IMR-90 (cell line): ENCODE results near the gene C3orf22. TPM values are rescaled to one million over a fixed set of nuclear protein-coding genes. Genes with fewer than 3 reads are reported as not detected.

Experiments used
- ATAC-seq: fragments of 200-7000 bp; cut with Tn5 transposase; 2 replicates; pipeline ENCODE4 v1.9.1; 2020; ENCODE audit warnings: low read depth, mild to moderate bottlenecking, moderate library complexity
- BruUV-seq: library from RNA; stranded (reverse); fragments of 400-500 nt; replicated peaks from 2 replicates; lab custom pipeline; 2021; lab: Mats Ljungman, UMichigan
- CTCF ChIA-PET: fragments of 300-600 bp; formaldehyde crosslinking; extraction: SDS; loops from one replicate; lab custom pipeline; 2021; ENCODE audit warnings: antibody characterized with exemption; lab: Yijun Ruan, JAX
- POLR2A ChIA-PET: fragments of 300-600 bp; sonication (Branson Sonifier 250); formaldehyde crosslinking; loops from one replicate; lab custom pipeline; 2022; ENCODE audit warnings: antibody characterized with exemption; ENCODE audit not compliant: unreplicated experiment; lab: Charles Lee
- DNase-seq: peaks from one replicate; pipeline ENCODE4 v3.0.0; 2013
- H2AFZ ChIP-seq: replicated peaks from 2 replicates; pipeline ENCODE3; 2013; ENCODE audit warnings: low read length, mild to moderate bottlenecking; ENCODE audit not compliant: poor library complexity
- H2AK5ac ChIP-seq: 2 replicates; pipeline ENCODE4 v1.6.1; 2013; ENCODE audit warnings: low read depth, low read length, inconsistent platforms
- H2AK9ac ChIP-seq: replicated peaks from 2 replicates; pipeline ENCODE3; 2013; ENCODE audit warnings: mild to moderate bottlenecking, low read depth, low read length, moderate library complexity; ENCODE audit not compliant: poor library complexity
- H2BK120ac ChIP-seq: 2 replicates; pipeline ENCODE4 v1.6.1; 2013; ENCODE audit warnings: low read depth, low read length, inconsistent platforms
- H2BK15ac ChIP-seq: 3 replicates; pipeline ENCODE4 v1.6.1; 2013; ENCODE audit warnings: low read depth, low read length, inconsistent platforms
- H2BK20ac ChIP-seq: 2 replicates; pipeline ENCODE4 v1.6.1; 2013; ENCODE audit warnings: low read depth, mild to moderate bottlenecking, inconsistent platforms, low read length, moderate library complexity
- H2BK5ac ChIP-seq: 2 replicates; pipeline ENCODE4 v1.6.1; 2013; ENCODE audit warnings: mild to moderate bottlenecking, low read depth, low read length, inconsistent platforms; ENCODE audit not compliant: poor library complexity, severe bottlenecking
- H3K14ac ChIP-seq: replicated peaks from 2 replicates; pipeline ENCODE4 v1.6.1; 2013; ENCODE audit warnings: low read depth, low read length, inconsistent platforms
- H3K18ac ChIP-seq: 2 replicates; pipeline ENCODE4 v1.6.1; 2013; ENCODE audit warnings: low read depth, low read length, control low read depth
- H3K23ac ChIP-seq: 2 replicates; pipeline ENCODE4 v1.6.1; 2013; ENCODE audit warnings: low read depth, low read length, inconsistent platforms
- H3K27ac ChIP-seq: 2 replicates; pipeline ENCODE4 v1.5.1; 2013; ENCODE audit warnings: mild to moderate bottlenecking, control low read depth, low read length; ENCODE audit not compliant: insufficient read depth
- H3K27me3 ChIP-seq: 2 replicates; pipeline ENCODE4 v1.6.1; 2013; ENCODE audit warnings: low read length; ENCODE audit not compliant: control insufficient read depth, insufficient read depth
- H3K36me3 ChIP-seq: 2 replicates; pipeline ENCODE4 v1.6.1; 2013; ENCODE audit warnings: low read length, mixed read lengths; ENCODE audit not compliant: control insufficient read depth, insufficient read depth
- H3K4ac ChIP-seq: 2 replicates; pipeline ENCODE4 v1.6.1; 2013; ENCODE audit warnings: low read depth, low read length, inconsistent platforms
- H3K4me1 ChIP-seq: 2 replicates; pipeline ENCODE4 v1.6.1; 2013; ENCODE audit warnings: low read length, mixed read lengths; ENCODE audit not compliant: control insufficient read depth, insufficient read depth
- H3K4me2 ChIP-seq: 2 replicates; pipeline ENCODE4 v1.6.1; 2013; ENCODE audit warnings: low read depth, mild to moderate bottlenecking, control low read depth, low read length, moderate library complexity
- H3K4me3 ChIP-seq: 2 replicates; pipeline ENCODE4 v1.5.1; 2013; ENCODE audit warnings: low read depth, mild to moderate bottlenecking, control low read depth, low read length, moderate library complexity; ENCODE audit not compliant: insufficient read depth
- H3K56ac ChIP-seq: 2 replicates; pipeline ENCODE4 v1.6.1; 2013; ENCODE audit warnings: low read length, inconsistent platforms; ENCODE audit not compliant: insufficient read depth; ENCODE audit errors: extremely low read depth
- H3K79me1 ChIP-seq, 2 experiments: 2 replicates each; pipeline ENCODE4 v1.6.1; 2013; ENCODE audit warnings: low read length in 2 of 2, inconsistent platforms in 1 of 2, low read depth in 1 of 2
- H3K9ac ChIP-seq: 2 replicates; pipeline ENCODE4 v1.6.1; 2013; ENCODE audit warnings: low read depth, low read length, control low read depth
- H3K9me1 ChIP-seq: 2 replicates; pipeline ENCODE4 v1.6.1; 2013; ENCODE audit warnings: low read length, inconsistent platforms; ENCODE audit not compliant: insufficient read depth
- H3K9me3 ChIP-seq: 2 replicates; pipeline ENCODE4 v1.6.1; 2013; ENCODE audit warnings: low read length; ENCODE audit not compliant: control insufficient read depth, insufficient read depth
- H4K20me1 ChIP-seq: 2 replicates; pipeline ENCODE4 v1.6.1; 2013; ENCODE audit warnings: low read length, inconsistent platforms; ENCODE audit not compliant: insufficient read depth
- H4K5ac ChIP-seq: 2 replicates; pipeline ENCODE4 v1.6.1; 2013; ENCODE audit warnings: mild to moderate bottlenecking, low read depth, low read length, control low read depth
- H4K8ac ChIP-seq, 2 experiments: 2 replicates each; pipeline ENCODE4 v1.6.1; 2013; ENCODE audit warnings: low read depth in 2 of 2, low read length in 2 of 2, control low read depth in 1 of 2, inconsistent platforms in 1 of 2
- H4K91ac ChIP-seq: 2 replicates; pipeline ENCODE4 v1.6.1; 2013; ENCODE audit warnings: low read depth, low read length, inconsistent platforms; ENCODE audit not compliant: insufficient read depth
- BHLHE40 ChIP-seq: fragments of 150-350 bp; IDR thresholded peaks from 2 replicates; pipeline ENCODE4 v1.6.1; 2016; ENCODE audit warnings: mild to moderate bottlenecking, low read depth, low read length
- CEBPB ChIP-seq: IDR thresholded peaks from 2 replicates; pipeline ENCODE4 v1.6.1; 2012; ENCODE audit warnings: low read depth, low read length, improper control_type of control experiment
- CHD1 ChIP-seq: IDR thresholded peaks from 2 replicates; pipeline ENCODE4 v1.6.1; 2012; ENCODE audit warnings: low read depth, low read length, improper control_type of control experiment
- CTCF ChIP-seq: conservative IDR thresholded peaks from 2 replicates; pipeline ENCODE4 v1.5.1; 2012; ENCODE audit warnings: mild to moderate bottlenecking, low read depth, low read length, improper control_type of control experiment
- ELK1 ChIP-seq: fragments of 150-350 bp; IDR thresholded peaks from 2 replicates; pipeline ENCODE4 v1.6.1; 2016; ENCODE audit warnings: low read depth, mild to moderate bottlenecking, low read length, moderate library complexity, borderline replicate concordance
- FOS ChIP-seq: fragments of 150-350 bp; IDR thresholded peaks from 2 replicates; pipeline ENCODE4 v1.6.1; 2016; ENCODE audit warnings: low read depth, low read length
- MAFK ChIP-seq: IDR thresholded peaks from 2 replicates; pipeline ENCODE4 v1.6.1; 2012; ENCODE audit warnings: low read depth, low read length, improper control_type of control experiment
- MAZ ChIP-seq: IDR thresholded peaks from 2 replicates; pipeline ENCODE4 v1.6.1; 2012; ENCODE audit warnings: low read depth, mild to moderate bottlenecking, low read length, improper control_type of control experiment, moderate library complexity, borderline replicate concordance
- MXI1 ChIP-seq: IDR thresholded peaks from 2 replicates; pipeline ENCODE4 v1.6.1; 2012; ENCODE audit warnings: low read depth, mild to moderate bottlenecking, low read length, moderate library complexity, borderline replicate concordance
- NFE2L2 ChIP-seq: fragments of 150-350 bp; IDR thresholded peaks from 2 replicates; pipeline ENCODE4 v1.6.1; 2016; ENCODE audit warnings: low read depth, mild to moderate bottlenecking, low read length
- POLR2A ChIP-seq: IDR thresholded peaks from 2 replicates; pipeline ENCODE4 v1.6.1; 2012; ENCODE audit warnings: mild to moderate bottlenecking, low read depth, low read length
- RAD21 ChIP-seq: IDR thresholded peaks from 2 replicates; pipeline ENCODE4 v1.6.1; 2012; ENCODE audit warnings: low read length, improper control_type of control experiment
- RCOR1 ChIP-seq: IDR thresholded peaks from 2 replicates; pipeline ENCODE4 v1.6.1; 2012; ENCODE audit warnings: mild to moderate bottlenecking, low read length, improper control_type of control experiment; ENCODE audit not compliant: insufficient replicate concordance
- RFX5 ChIP-seq: IDR thresholded peaks from 2 replicates; pipeline ENCODE4 v1.8.0; 2012; ENCODE audit warnings: low read depth, mild to moderate bottlenecking, low read length, moderate library complexity
- SMC3 ChIP-seq: fragments of 150-350 bp; IDR thresholded peaks from 2 replicates; pipeline ENCODE4 v1.6.1; 2016; ENCODE audit warnings: low read depth, mild to moderate bottlenecking, antibody characterized with exemption, low read length, moderate library complexity
- USF2 ChIP-seq: fragments of 150-350 bp; IDR thresholded peaks from 2 replicates; pipeline ENCODE4 v1.6.1; 2017; ENCODE audit warnings: mild to moderate bottlenecking, antibody characterized with exemption, low read length, low read depth
- WGBS, 2 experiments: methylation state at CpG; one replicate each; pipeline versions ENCODE4 v1.1.5 to v1.1.7; 2013; ENCODE audit warnings: missing lambda C conversion rate in 2 of 2; ENCODE audit not compliant: insufficient read length in 1 of 2; ENCODE audit errors: extremely low coverage in 2 of 2; 5-methylcytosine and 5-hydroxymethylcytosine counted together
- dilution Hi-C: fragments of 300-500 bp; cut with HindIII; formaldehyde crosslinking; loops from one replicate; pipeline ENCODE4 v1.14.3; 2018; ENCODE audit warnings: low sequenced_read_pairs; ENCODE audit not compliant: unreplicated experiment
- in situ Hi-C: fragments of 300-500 bp; cut with MboI; formaldehyde crosslinking; loops from 3 replicates; pipeline ENCODE4 v1.14.3; 2019; ENCODE audit warnings: low sequenced_read_pairs, inconsistent platforms, mixed read lengths
- intact Hi-C: fragments of 100-400 bp; cut with micrococcal nuclease; formaldehyde crosslinking; loops from 2 replicates; pipeline ENCODE4 v1.10.0; 2022
- polyA plus RNA-seq, 3 experiments: library from polyadenylated mRNA; depleted of rRNA; stranded (reverse); fragments of >200 nt; gene quantifications; 2 replicates each; pipeline ENCODE4 v1.2.3, GENCODE V29; 2012; ENCODE audit warnings: low replicate concordance in 1 of 3
- total RNA-seq: library from RNA; depleted of rRNA; stranded (reverse); fragments of >200 nt; gene quantifications from 2 replicates; pipeline ENCODE4 v1.2.3, GENCODE V29; 2012

Gene C3orf22
- total and polyA plus RNA-seq, 2 of the 4 experiments (the other 2 are of a cell fraction), result not detected

GRCh38 chr3:126501054-126501453, 57.7 kb downstream of the C3orf22 start:
- no peak overlapping the region for H3K9ac ChIP-seq
- H4K5ac ChIP-seq, result no peak overlapping the region
- H4K8ac ChIP-seq, result no peak overlapping the region
- H3K4ac ChIP-seq, result no peak overlapping the region
- POLR2A ChIA-PET, result no interaction called here
- no TSS peak for BruUV-seq
- no peaks in the 10 kb centered on the region for H4K20me1 ChIP-seq
- no peaks in the 10 kb centered on the region for H3K9me3 ChIP-seq
- H2BK15ac ChIP-seq, result no peak overlapping the region
- WGBS, 2 experiments, result 14% methylated on average over 1 of the region's 5 CpGs; no CpG with 5 or more reads in 1 of the 2 experiments
- no peak overlapping the region for H4K91ac ChIP-seq
- no peak for DNase-seq
- H2BK5ac ChIP-seq, result no peak overlapping the region
- no peak for ATAC-seq
- no peaks in the 10 kb centered on the region for H3K9me1 ChIP-seq
- H2AK5ac ChIP-seq, result no peak overlapping the region
- H3K79me1 ChIP-seq, result no peaks in the 10 kb centered on the region
- H3K4me1 ChIP-seq, result no peaks in the 10 kb centered on the region
- CTCF ChIA-PET, result no interaction called here
- no peaks in the 10 kb centered on the region for H3K36me3 ChIP-seq
- H2BK120ac ChIP-seq, result no peak overlapping the region
- intact Hi-C loops, result no loop called here
- no peak overlapping the region for H3K4me3 ChIP-seq
- H2BK20ac ChIP-seq, result no peak overlapping the region
- TF ChIP-seq SMC3 (no peak), CHD1 (no peak), CTCF (no peak), ELK1 (no peak), NFE2L2 (no peak), POLR2A (no peak), USF2 (no peak), MAZ (no peak), MXI1 (no peak), RFX5 (no peak), FOS (no peak), BHLHE40 (no peak), MAFK (no peak), RCOR1 (no peak), RAD21 (no peak), CEBPB (no peak)
- peaks cover 16% of the 10 kb centered on the region; the same call in 1 of the 2 replicates for H3K27me3 ChIP-seq
- no peak overlapping the region for H3K23ac ChIP-seq
- no peak overlapping the region for H3K56ac ChIP-seq
- dilution Hi-C loops, result no loop called here
- H2AK9ac ChIP-seq, result no peak overlapping the region
- in situ Hi-C loops, result no loop called here
- H2AFZ ChIP-seq, result peak overlapping the region; percentile 43
- H3K27ac ChIP-seq, result no peak overlapping the region
- no peak overlapping the region for H3K14ac ChIP-seq
- H3K4me2 ChIP-seq, result no peak overlapping the region
- no peak overlapping the region for H3K18ac ChIP-seq
